MM.1S (cell line): ENCODE measurements around the gene CATSPERD.

ENCODE experiments used
- EZH2 ChIP-seq: fragments of 300-600 bp; sonication (generic); optimal IDR thresholded peaks from 2 replicates; pipeline ENCODE3; 2017; ENCODE audit warnings: low read depth, mild to moderate bottlenecking, antibody characterized with exemption, low read length, mixed read lengths
- EZH2phosphoT487 ChIP-seq: fragments of 300-600 bp; sonication (generic); IDR thresholded peaks from 2 replicates; pipeline ENCODE4 v1.6.1; 2018; ENCODE audit warnings: antibody characterized with exemption, low read length
- TF ChIP-seq, protein P1 (sequence below): fragments of 300-600 bp; sonication (generic); IDR thresholded peaks from 2 replicates; pipeline ENCODE4 v1.5.1; 2016; ENCODE audit warnings: antibody characterized with exemption, low read length, mixed read lengths

DNA sequence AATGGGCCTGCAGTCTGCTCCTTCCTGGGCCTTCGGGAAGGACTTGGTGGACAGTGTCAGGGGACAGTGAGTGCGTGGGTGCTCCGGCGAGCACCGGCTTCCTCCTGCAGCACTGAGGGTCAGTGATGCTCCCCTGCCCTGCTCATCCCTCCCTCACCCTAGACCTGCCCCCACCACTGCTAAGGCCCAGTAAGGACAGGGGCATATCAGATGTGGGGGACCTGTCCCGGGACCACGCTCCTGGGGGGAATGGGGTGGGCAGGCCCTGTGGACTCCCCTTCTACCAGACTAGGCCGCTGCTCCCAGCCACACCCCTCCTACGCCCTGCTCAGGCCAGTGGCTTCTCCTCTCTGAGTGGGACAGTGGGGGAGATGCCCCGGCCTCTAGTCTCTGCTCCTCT is 43.3 kb upstream of the CATSPERD start:
- TF ChIP-seq, protein P1, sequence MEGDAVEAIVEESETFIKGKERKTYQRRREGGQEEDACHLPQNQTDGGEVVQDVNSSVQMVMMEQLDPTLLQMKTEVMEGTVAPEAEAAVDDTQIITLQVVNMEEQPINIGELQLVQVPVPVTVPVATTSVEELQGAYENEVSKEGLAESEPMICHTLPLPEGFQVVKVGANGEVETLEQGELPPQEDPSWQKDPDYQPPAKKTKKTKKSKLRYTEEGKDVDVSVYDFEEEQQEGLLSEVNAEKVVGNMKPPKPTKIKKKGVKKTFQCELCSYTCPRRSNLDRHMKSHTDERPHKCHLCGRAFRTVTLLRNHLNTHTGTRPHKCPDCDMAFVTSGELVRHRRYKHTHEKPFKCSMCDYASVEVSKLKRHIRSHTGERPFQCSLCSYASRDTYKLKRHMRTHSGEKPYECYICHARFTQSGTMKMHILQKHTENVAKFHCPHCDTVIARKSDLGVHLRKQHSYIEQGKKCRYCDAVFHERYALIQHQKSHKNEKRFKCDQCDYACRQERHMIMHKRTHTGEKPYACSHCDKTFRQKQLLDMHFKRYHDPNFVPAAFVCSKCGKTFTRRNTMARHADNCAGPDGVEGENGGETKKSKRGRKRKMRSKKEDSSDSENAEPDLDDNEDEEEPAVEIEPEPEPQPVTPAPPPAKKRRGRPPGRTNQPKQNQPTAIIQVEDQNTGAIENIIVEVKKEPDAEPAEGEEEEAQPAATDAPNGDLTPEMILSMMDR: no peak
- TF ChIP-seq EZH2 (no peak), EZH2phosphoT487 (no peak)
